Left renal pelvis (tissue), 4 donors: Measurements from ENCODE around the gene XRCC4. TPM values are rescaled to one million over a fixed set of nuclear protein-coding genes. Genes with fewer than 3 reads are reported as not detected.

Experiments used
- DNase-seq, 4 donors: peaks; one replicate each; pipeline ENCODE4 v3.0.0-alpha.2; 2013; ENCODE audit warnings: low read depth in 4 of 4, low spot score in 3 of 4
- polyA plus RNA-seq, 4 donors: library from polyadenylated mRNA; unstranded; fragments of 120-200 nt; gene quantifications; one replicate each; pipeline ENCODE4 v1.2.1, GENCODE V29; 2013; ENCODE audit not compliant: insufficient read length in 4 of 4

Gene XRCC4
- polyA plus RNA-seq, 4 donors, result 7.0 to 15.1 (median 12.3) TPM

GRCh38 chr5:83368835-83369234 lies 291.5 kb downstream of the XRCC4 start:
- no peak for DNase-seq

GRCh38 chr5:83370957-83371356 lies 293.6 kb downstream of the XRCC4 start:
- DNase-seq, result no peak

- DNase-seq, result no peak
These were observed 294.4 kb downstream of the XRCC4 start for GRCh38 chr5:83371726-83372125.

GRCh38 chr5:83374547-83374946 lies 297.2 kb downstream of the XRCC4 start:
- no peak for DNase-seq

- no peak for DNase-seq
These were observed 297.9 kb downstream of the XRCC4 start for GRCh38 chr5:83375049-83375745.

- no peak for DNase-seq
These were observed 299.1 kb downstream of the XRCC4 start for GRCh38 chr5:83376461-83376860.

- DNase-seq, result no peak
These were observed 300.0 kb downstream of the XRCC4 start for GRCh38 chr5:83377131-83377865.

- DNase-seq, result no peak
These were observed 301.4 kb downstream of the XRCC4 start for GRCh38 chr5:83378624-83379289.

GRCh38 chr5:83385812-83386211 lies 308.5 kb downstream of the XRCC4 start:
- no peak for DNase-seq

GRCh38 chr5:83387041-83387440 lies 309.7 kb downstream of the XRCC4 start:
- DNase-seq, result no peak

- no peak for DNase-seq
These were observed 311.3 kb downstream of the XRCC4 start for GRCh38 chr5:83388608-83389007.

GRCh38 chr5:83392766-83393503 lies 315.6 kb downstream of the XRCC4 start:
- no peak for DNase-seq

- DNase-seq, result no peak
These were observed 316.1 kb downstream of the XRCC4 start for GRCh38 chr5:83393504-83393866.

- DNase-seq, result no peak
These were observed 316.8 kb downstream of the XRCC4 start for GRCh38 chr5:83394190-83394589.

- no peak for DNase-seq
These were observed 319.3 kb downstream of the XRCC4 start for GRCh38 chr5:83396662-83397061.

GRCh38 chr5:83397658-83398057 lies 320.3 kb downstream of the XRCC4 start:
- no peak for DNase-seq

- DNase-seq, result no peak
These were observed 322.9 kb downstream of the XRCC4 start for GRCh38 chr5:83400241-83400640.

GRCh38 chr5:83400701-83401100 lies 323.4 kb downstream of the XRCC4 start:
- no peak for DNase-seq

- no peak for DNase-seq
These were observed 323.9 kb downstream of the XRCC4 start for GRCh38 chr5:83401122-83401731.

GRCh38 chr5:83401775-83402174 lies 324.4 kb downstream of the XRCC4 start:
- DNase-seq, result no peak
